T-helper 2 cell treated with Interferon-gamma antibody and Interleukin-4, amounts not matched to agents 100 ng/mL and 5 ng/mL, for 36 hours (primary cell): ENCODE measurements around the gene ARHGEF33. TPM values are rescaled to one million over a fixed set of nuclear protein-coding genes. Genes with fewer than 3 reads are reported as not detected.

Source experiments
- intact Hi-C: fragments of 100-400 bp; cut with micrococcal nuclease; formaldehyde crosslinking; loops from one replicate; pipeline ENCODE4 v1.15.1; 2023
- total RNA-seq: library from RNA; stranded (reverse); gene quantifications from 2 replicates; pipeline ENCODE4 v1.2.3, GENCODE V29; 2022

ARHGEF33 gene
- total RNA-seq, 1 donor from 2014 or later: not detected

GRCh38 chr2:39007875-39008504 is 118.3 kb downstream of the ARHGEF33 start:
- intact Hi-C loops: no loop called here

GRCh38 chr2:39008665-39009064 is 119.0 kb downstream of the ARHGEF33 start:
- intact Hi-C loops: no loop called here

DNA sequence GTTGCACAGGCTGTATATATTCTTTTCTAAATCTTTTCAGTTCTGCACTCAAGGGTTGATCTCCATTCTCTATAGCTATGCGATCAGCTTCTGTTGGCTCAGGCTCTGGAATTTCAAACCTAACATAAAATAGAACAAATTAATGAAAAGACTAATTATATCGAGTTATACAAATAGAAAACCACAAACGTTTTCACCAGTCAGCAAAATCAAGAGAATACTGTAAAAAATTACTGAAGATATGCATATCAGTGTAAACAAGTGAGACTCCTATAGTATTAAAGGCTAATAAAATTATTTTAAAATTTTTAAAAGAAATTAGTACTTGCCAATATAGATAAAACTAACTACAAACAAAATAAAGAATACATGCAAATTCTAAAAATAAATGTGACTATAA is 124.2 kb downstream of the ARHGEF33 start:
- intact Hi-C loops: no loop called here

- intact Hi-C loops: no loop called here
Measured at GRCh38 chr2:39015424-39015823, 125.7 kb downstream of the ARHGEF33 start.

- intact Hi-C loops: no loop called here
Measured at GRCh38 chr2:39017334-39017733, 127.7 kb downstream of the ARHGEF33 start.

- intact Hi-C loops: no loop called here
Measured at GRCh38 chr2:39018638-39019037, 129.0 kb downstream of the ARHGEF33 start.

DNA sequence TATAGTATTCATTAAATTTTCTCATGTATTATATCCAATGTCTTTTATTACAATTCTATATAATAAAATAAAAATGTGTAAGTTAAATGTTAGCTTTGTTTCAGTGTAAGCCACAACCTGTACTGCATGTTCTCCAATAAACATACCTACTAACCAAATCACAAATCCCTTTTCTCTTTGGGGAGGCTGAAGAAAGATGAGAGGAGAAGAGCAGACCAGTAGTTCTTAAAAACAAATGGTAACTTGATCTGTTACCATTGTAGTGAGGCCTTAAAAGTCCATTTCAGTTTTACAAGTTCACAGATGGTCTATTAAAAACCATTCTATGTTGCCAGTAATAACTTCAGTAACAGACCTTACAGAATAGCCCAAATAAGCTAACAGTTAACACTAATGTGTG is 130.7 kb downstream of the ARHGEF33 start:
- intact Hi-C loops: no loop called here

DNA sequence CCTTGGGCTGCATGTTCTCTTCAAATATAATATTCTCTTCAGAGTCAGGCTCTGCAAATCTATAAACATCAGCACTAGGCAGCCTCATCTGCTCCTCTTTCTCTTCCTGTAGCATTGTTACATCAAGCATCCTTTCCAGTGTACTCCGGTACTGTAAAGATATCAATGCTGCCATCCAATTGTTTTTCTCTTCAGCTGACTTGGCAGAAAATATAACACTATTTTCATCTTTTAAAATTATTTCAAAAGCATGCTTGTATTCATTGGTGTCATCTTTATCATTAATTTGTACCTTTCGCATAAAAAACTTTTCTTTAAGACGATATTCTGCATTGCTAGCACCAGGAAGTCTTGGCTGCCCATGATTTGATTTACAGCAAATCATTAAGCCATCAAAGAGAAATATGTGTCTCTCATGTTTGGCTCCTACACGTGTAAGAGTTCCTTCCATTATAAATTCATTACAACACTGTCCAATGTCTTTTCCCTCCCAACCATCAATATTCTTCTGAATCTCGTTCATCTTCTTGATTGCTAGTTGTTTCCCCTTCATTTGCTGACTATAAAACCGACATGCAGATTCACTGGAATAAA is 133.1 kb downstream of the ARHGEF33 start:
- intact Hi-C loops: no loop called here

DNA sequence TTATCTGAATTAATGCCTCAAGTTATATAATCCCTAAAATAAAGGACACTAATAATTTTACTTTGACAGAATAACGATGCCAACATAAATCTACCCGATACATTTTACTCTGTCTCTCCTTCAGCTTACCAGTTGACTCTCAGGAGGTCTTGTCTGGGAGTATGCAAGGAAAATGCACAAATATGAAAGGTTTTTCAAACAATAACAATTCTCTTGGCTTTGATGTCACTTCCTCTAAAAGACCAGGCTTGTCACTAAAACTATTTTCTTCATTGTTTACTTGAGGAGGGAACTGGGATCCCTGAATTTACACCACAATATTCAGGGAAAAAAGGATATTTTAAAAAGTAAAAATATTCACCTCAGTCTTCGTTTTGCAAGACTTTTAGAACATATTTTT is 134.0 kb downstream of the ARHGEF33 start:
- intact Hi-C loops: no loop called here

DNA sequence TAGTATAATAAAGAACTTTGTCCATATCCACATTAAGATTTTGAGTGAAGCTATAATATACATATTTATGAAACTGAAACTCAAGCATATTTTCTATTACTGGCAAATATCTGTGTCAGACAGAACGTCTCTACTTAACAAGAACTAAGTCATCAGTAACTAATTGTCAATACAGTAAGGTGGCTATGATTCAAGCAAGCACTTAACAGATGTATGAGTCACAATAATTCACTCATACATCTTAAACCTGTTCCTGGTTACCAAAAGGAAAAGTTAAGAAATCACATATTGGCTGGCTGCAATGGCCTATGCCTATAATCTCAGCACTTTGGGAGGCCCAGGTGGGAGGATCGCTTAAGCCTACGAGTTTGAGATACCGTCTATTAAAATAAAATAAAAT is 135.2 kb downstream of the ARHGEF33 start:
- intact Hi-C loops: no loop called here

Other genes with a start within 250 kb of the ARHGEF33 start
- gene GALM, start 223.8 kb upstream of the ARHGEF33 start, total RNA-seq: 51.0 and 54.2 TPM in 2 replicates
- 316 and 333 TPM in 2 replicates for gene SRSF7, start 138.5 kb upstream of the ARHGEF33 start, total RNA-seq
- 18.9 and 19.2 TPM in 2 replicates for gene GEMIN6, start 111.7 kb upstream of the ARHGEF33 start, total RNA-seq
- 17.0 and 19.6 TPM in 2 replicates for gene DHX57, start 13.9 kb upstream of the ARHGEF33 start, total RNA-seq
- 1.4 and 2.4 TPM in 2 replicates for gene MORN2, start 13.9 kb upstream of the ARHGEF33 start, total RNA-seq
- gene SOS1, start 231.2 kb downstream of the ARHGEF33 start, total RNA-seq: 252 and 273 TPM in 2 replicates